B cell (primary cell): ENCODE measurements around the gene GOLIM4.

Source experiments
- EZH2 ChIP-seq: IDR thresholded peaks from 2 replicates; pipeline ENCODE4 v1.6.1; 2012; ENCODE audit warnings: borderline replicate concordance, low read depth, mild to moderate bottlenecking, moderate library complexity, low read length; ENCODE audit not compliant: insufficient read depth, poor library complexity, severe bottlenecking
- TF ChIP-seq, protein P1 (sequence below): fragments of 200-600 bp; IDR thresholded peaks from one replicate; pipeline ENCODE4 v1.8.0; 2022; ENCODE audit warnings: antibody characterized with exemption, mild to moderate bottlenecking

DNA sequence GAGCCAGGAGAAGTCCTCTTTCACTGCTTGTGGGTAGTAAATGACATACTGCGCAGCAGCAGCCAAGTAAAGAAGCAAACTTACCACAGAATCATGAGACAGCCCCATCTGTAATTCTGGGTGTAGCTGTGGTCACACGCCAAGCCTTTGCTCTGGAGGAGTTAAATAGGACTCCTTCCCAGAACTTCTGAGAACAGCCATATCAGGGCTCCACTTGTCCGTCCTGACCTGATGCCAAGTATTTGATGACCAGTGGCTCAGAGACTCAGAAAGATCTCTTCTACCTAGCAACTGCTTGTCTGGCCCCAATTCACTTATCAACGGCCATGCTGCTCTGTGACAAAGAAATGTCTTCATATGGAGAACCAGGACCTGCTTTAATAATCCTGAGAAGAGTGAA lies 20.6 kb upstream of the GOLIM4 start:
- TF ChIP-seq, protein P1, sequence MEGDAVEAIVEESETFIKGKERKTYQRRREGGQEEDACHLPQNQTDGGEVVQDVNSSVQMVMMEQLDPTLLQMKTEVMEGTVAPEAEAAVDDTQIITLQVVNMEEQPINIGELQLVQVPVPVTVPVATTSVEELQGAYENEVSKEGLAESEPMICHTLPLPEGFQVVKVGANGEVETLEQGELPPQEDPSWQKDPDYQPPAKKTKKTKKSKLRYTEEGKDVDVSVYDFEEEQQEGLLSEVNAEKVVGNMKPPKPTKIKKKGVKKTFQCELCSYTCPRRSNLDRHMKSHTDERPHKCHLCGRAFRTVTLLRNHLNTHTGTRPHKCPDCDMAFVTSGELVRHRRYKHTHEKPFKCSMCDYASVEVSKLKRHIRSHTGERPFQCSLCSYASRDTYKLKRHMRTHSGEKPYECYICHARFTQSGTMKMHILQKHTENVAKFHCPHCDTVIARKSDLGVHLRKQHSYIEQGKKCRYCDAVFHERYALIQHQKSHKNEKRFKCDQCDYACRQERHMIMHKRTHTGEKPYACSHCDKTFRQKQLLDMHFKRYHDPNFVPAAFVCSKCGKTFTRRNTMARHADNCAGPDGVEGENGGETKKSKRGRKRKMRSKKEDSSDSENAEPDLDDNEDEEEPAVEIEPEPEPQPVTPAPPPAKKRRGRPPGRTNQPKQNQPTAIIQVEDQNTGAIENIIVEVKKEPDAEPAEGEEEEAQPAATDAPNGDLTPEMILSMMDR = no peak
- no peak for TF ChIP-seq EZH2
